Endothelial cell of umbilical vein (primary cell): ENCODE results near the gene ASIC5. TPM values are rescaled to one million over a fixed set of nuclear protein-coding genes. Genes with fewer than 3 reads are reported as not detected.

ENCODE experiments used
- BruUV-seq: library from RNA; stranded (reverse); fragments of 400-500 nt; replicated peaks from 2 replicates; lab custom pipeline; 2021; lab: Mats Ljungman, UMichigan
- CTCF ChIA-PET: fragments of 300-600, 350-600 bp; sonication (Branson Sonifier 250); formaldehyde crosslinking; loops from one replicate; lab custom pipeline; 2021; ENCODE audit warnings: antibody characterized with exemption, inconsistent platforms; lab: Charles Lee
- POLR2A ChIA-PET: fragments of 300-600, 350-600 bp; sonication (Branson Sonifier 250); formaldehyde crosslinking; loops from one replicate; lab custom pipeline; 2021; ENCODE audit warnings: antibody characterized with exemption, inconsistent platforms; lab: Charles Lee
- DNase-seq: peaks from one replicate; pipeline ENCODE4 v3.0.0-alpha.2; 2011; ENCODE audit warnings: low read depth, low spot score
- FAIRE-seq: peaks from 2 replicates; lab custom pipeline; 2011; peaks lifted over from hg19 to GRCh38; lab: Jason Lieb, UNC
- H2AFZ ChIP-seq: 2 replicates; pipeline ENCODE4 v1.6.0; 2012; ENCODE audit warnings: low read depth, low read length, control low read depth, inconsistent platforms
- H3K27ac ChIP-seq: 2 replicates; pipeline ENCODE4 v1.5.1; 2011; ENCODE audit warnings: low read depth, mild to moderate bottlenecking, control low read depth, low read length, moderate library complexity; ENCODE audit not compliant: insufficient read depth
- H3K27me3 ChIP-seq, 2 experiments: 2 replicates each; pipeline versions ENCODE4 v1.6.0 to v1.6.1; 2011; ENCODE audit warnings: low read length in 2 of 2, mixed read lengths in 1 of 2; ENCODE audit not compliant: control insufficient read depth in 2 of 2, insufficient read depth in 2 of 2
- H3K36me3 ChIP-seq, 2 experiments: 2 replicates in 1 of 2; 3 replicates in 1 of 2; pipeline ENCODE4 v1.5.1; 2011; ENCODE audit warnings: low read length in 2 of 2, mild to moderate bottlenecking in 1 of 2, moderate library complexity in 1 of 2; ENCODE audit not compliant: control insufficient read depth in 2 of 2, insufficient read depth in 2 of 2; ENCODE audit errors: extremely low read depth in 1 of 2
- H3K4me1 ChIP-seq: 3 replicates; pipeline ENCODE4 v1.5.1; 2011; ENCODE audit warnings: mild to moderate bottlenecking, low read length; ENCODE audit not compliant: control insufficient read depth, insufficient read depth; ENCODE audit errors: extremely low read depth
- H3K4me2 ChIP-seq: 2 replicates; pipeline ENCODE4 v1.6.1; 2011; ENCODE audit warnings: low read length, control low read depth, mixed read lengths; ENCODE audit not compliant: insufficient read depth
- H3K4me3 ChIP-seq, 3 experiments: fragments of 200-600 bp in 1 of 3; sonication (generic), shearing (Covaris generic) in 1 of 3; replicated peaks in 1 of 3; 2 replicates each; pipeline ENCODE4 v1.5.1; 2011 to 2016; ENCODE audit warnings: control low read depth in 3 of 3, low read length in 3 of 3, mild to moderate bottlenecking in 2 of 3, inconsistent platforms in 1 of 3, low read depth in 1 of 3, moderate library complexity in 1 of 3; ENCODE audit not compliant: insufficient read depth in 1 of 3
- H3K79me2 ChIP-seq: 2 replicates; pipeline ENCODE4 v1.6.0; 2012; ENCODE audit warnings: low read length, inconsistent platforms; ENCODE audit not compliant: control insufficient read depth, insufficient read depth
- H3K9ac ChIP-seq: replicated peaks from 2 replicates; pipeline ENCODE3; 2011; ENCODE audit warnings: low read length, control low read depth; ENCODE audit not compliant: insufficient read depth; ENCODE audit errors: extremely low read depth
- H3K9me1 ChIP-seq: replicated peaks from 3 replicates; pipeline ENCODE4 v1.6.0; 2011; ENCODE audit warnings: mild to moderate bottlenecking, low read length; ENCODE audit not compliant: control insufficient read depth, insufficient read depth; ENCODE audit errors: extremely low read depth
- H3K9me3 ChIP-seq: replicated peaks from 2 replicates; pipeline ENCODE4 v1.5.1; 2012; ENCODE audit warnings: low read length, inconsistent platforms; ENCODE audit not compliant: control insufficient read depth, insufficient read depth
- H4K20me1 ChIP-seq: replicated peaks from 2 replicates; pipeline ENCODE3; 2011; ENCODE audit warnings: mild to moderate bottlenecking, low read length; ENCODE audit not compliant: control insufficient read depth, insufficient read depth; ENCODE audit errors: extremely low read depth
- CTCF ChIP-seq, 2 donors: IDR thresholded peaks; 1 replicate in 1 of 2; 2 replicates in 1 of 2; pipeline ENCODE4 v1.5.1; 2011; ENCODE audit warnings: low read length in 2 of 2, mild to moderate bottlenecking in 2 of 2, moderate library complexity in 2 of 2, control low read depth in 1 of 2, inconsistent platforms in 1 of 2, low read depth in 1 of 2; ENCODE audit not compliant: insufficient read depth in 1 of 2; ENCODE audit errors: extremely low read depth in 1 of 2
- MYC ChIP-seq: IDR thresholded peaks from one replicate; pipeline ENCODE4 v1.6.1; 2011; ENCODE audit warnings: mild to moderate bottlenecking, low read depth, low read length
- POLR2A ChIP-seq: IDR thresholded peaks from 2 replicates; pipeline ENCODE4 v1.6.1; 2012; ENCODE audit warnings: low read depth, mild to moderate bottlenecking, control low read depth, low read length
- dilution Hi-C: fragments of 300-500 bp; cut with MboI; formaldehyde crosslinking; loops from one replicate; pipeline ENCODE4 v1.15.0; 2019; ENCODE audit warnings: low sequenced_read_pairs; ENCODE audit not compliant: extremely low pct_ligation_motif_present
- intact Hi-C: fragments of 100-400 bp; cut with micrococcal nuclease; formaldehyde crosslinking; loops from one replicate; pipeline ENCODE4 v1.10.0; 2022
- polyA plus RNA-seq, 4 experiments: library from polyadenylated mRNA; depleted of rRNA in 3 of 4; stranded (reverse) in 3 of 4; unstranded in 1 of 4; fragments of >200 nt; gene quantifications; 2 replicates each; pipeline versions ENCODE4 v1.2.1 to v1.2.3, GENCODE V29; 2011 to 2012; ENCODE audit warnings: missing spikeins in 1 of 4
- total RNA-seq: library from RNA; stranded (reverse); gene quantifications from 2 replicates; pipeline ENCODE4 v1.2.3, GENCODE V29; 2021
- TF ChIP-seq, protein P1 (sequence below): IDR thresholded peaks from 2 replicates; pipeline ENCODE4 v1.6.1; 2011; ENCODE audit not compliant: insufficient read depth, insufficient read length

The ASIC5 gene
- total and polyA plus RNA-seq, 2 donors (not counting 3 experiments of a cell fraction or from before 2014, with no cell fraction given), result not detected

- dilution Hi-C loops, result no loop called here
- no peaks in the 10 kb centered on the region for H3K79me2 ChIP-seq
- H4K20me1 ChIP-seq, result no peaks in the 10 kb centered on the region
- POLR2A ChIA-PET, result no interaction called here
- H3K9me1 ChIP-seq, result no peaks in the 10 kb centered on the region
- CTCF ChIA-PET, result interaction anchor here (2.0 to 2.1 kb wide), 2 partner anchors 8 to 15 kb away, joined by 10 to 11 read pairs; no protein-coding TSS in a partner anchor
- FAIRE-seq (no peak), DNase-seq (no peak)
- TF ChIP-seq CTCF (IDR thresholded peaks at IDR 0.05; ENCODE audit: extremely low read depth in 1 of 2, insufficient read depth in 1 of 2, low read depth in 1 of 2, low read length in 2 of 2), result no peak
- TF ChIP-seq, protein P1, sequence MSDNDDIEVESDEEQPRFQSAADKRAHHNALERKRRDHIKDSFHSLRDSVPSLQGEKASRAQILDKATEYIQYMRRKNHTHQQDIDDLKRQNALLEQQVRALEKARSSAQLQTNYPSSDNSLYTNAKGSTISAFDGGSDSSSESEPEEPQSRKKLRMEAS, result no peak
- TF ChIP-seq MYC, result no peak
- no peak for TF ChIP-seq POLR2A
- H3K4me2 ChIP-seq, result no peak overlapping the region
- no peaks in the 10 kb centered on the region for H3K9me3 ChIP-seq
- H3K4me3 ChIP-seq, result no peak overlapping the region
- H3K27me3 ChIP-seq, result no peaks in the 10 kb centered on the region
- no peaks in the 10 kb centered on the region for H3K36me3 ChIP-seq
- H3K4me1 ChIP-seq, result peaks cover 10% of the 10 kb centered on the region
- no peak overlapping the region for H2AFZ ChIP-seq
- no peak overlapping the region for H3K27ac ChIP-seq
- intact Hi-C loops, result no loop called here
- H3K9ac ChIP-seq, result no peak overlapping the region
- no TSS peak for BruUV-seq
Observed at GRCh38 chr4:155802190-155802959, 63.7 kb downstream of the ASIC5 start.
